ENCODE measurements around the gene APOL4. TPM values are rescaled to one million over a fixed set of nuclear protein-coding genes. Genes with fewer than 3 reads are reported as not detected.
A peak's percentile ranks its signal among the peaks of the same experiment; 100 is the strongest.

Gene APOL4
- total RNA-seq, 2 experiments from 2014 or later, result not detected

DNA sequence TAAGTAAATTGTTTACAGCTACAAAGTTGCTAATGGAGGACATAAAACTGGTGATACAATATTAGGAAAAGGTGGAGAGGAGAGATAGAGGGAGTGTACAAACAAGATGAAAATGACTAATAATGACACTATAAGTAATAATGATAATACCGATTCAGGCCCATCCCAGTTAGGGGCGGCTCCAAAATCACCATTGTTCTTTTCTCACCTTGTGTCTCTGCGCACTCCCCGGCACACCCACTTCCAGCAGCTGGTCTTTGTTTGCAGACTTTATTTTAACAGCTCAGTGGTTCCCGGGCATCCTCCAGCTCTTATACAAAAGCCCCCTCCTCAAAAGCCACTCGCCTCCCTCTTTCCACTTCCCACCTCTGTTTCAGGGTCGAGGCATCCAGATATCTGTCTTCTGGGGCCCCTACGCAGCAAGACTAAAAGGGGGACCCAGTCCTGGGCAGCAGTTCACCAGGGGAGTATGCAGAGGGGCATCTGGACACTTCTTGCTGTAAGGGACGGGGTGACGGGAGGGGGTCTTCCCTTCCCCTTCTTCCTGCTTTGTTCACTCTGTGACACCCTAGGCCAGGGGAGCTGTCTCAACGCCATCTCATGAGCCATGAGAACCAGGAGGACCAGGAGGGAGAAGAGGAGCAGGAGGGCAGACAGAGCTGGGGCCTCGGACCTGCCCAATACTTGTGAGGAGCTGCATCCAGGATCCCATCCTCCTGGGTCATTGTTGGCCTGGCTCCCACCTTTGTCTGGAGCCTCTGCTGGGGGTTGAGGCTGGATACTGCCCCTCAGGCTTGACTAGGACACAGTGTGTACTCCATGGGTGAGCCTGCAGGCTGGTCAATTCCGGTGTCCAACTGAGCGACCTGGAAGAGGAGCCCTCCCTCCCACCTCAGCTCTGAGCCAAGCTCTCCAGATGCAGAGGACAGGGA is 35.0 kb upstream of the APOL4 start:
- Mint-ChIP-seq H3K9me3 (no peaks in the 10 kb centered on the region), H3K27ac (peak overlapping the region; percentile 90), H3K4me1 (ENCODE audit: low read depth) (peaks cover 55% of the 10 kb centered on the region), H3K36me3 (ENCODE audit: low read depth) (peaks cover 70% of the 10 kb centered on the region), H3K4me3 (peak overlapping the region; percentile 67), H3K27me3 (no peaks in the 10 kb centered on the region)
- Histone ChIP-seq H3K4me1 (ENCODE audit: insufficient read depth, low read length) (peaks cover 52% of the 10 kb centered on the region), H3K27me3 (ENCODE audit: control insufficient read depth in 1 of 2, insufficient read depth in 2 of 2, low read length in 2 of 2) (no peaks in the 10 kb centered on the region), H3K4me3 (ENCODE audit: low read length) (peak overlapping the region; percentile 89), H3K9me3 (ENCODE audit: control insufficient read depth in 1 of 2, insufficient read depth in 1 of 2, low read length in 2 of 2) (no peaks in the 10 kb centered on the region), H3K36me3 (ENCODE audit: insufficient read depth, low read length) (peaks cover 47% of the 10 kb centered on the region), H3K27ac (ENCODE audit: low read depth in 1 of 2, low read length in 2 of 2) (peak overlapping the region in 1 of 2 donors; percentile 2)
- intact Hi-C loops (cut with DNase I, micrococcal nuclease), result loop anchor here in 1 of 2 experiments (5.0 kb wide), 1 partner anchor 41 kb away; no protein-coding TSS in a partner anchor
- ATAC-seq (ENCODE audit: poor library complexity) (no peak), DNase-seq (peak in 1 of 14 experiments; percentile 12)
- no peak for TF ChIP-seq CTCF (IDR thresholded peaks at IDR 0.05)
- POLR2A ChIA-PET, result no interaction called here
- CTCF ChIA-PET, result interaction anchor here (0.7 to 0.9 kb wide), 2 partner anchors 16 to 250 kb away, joined by 3 read pairs; partner anchors contain the start of gene APOL1

DNA sequence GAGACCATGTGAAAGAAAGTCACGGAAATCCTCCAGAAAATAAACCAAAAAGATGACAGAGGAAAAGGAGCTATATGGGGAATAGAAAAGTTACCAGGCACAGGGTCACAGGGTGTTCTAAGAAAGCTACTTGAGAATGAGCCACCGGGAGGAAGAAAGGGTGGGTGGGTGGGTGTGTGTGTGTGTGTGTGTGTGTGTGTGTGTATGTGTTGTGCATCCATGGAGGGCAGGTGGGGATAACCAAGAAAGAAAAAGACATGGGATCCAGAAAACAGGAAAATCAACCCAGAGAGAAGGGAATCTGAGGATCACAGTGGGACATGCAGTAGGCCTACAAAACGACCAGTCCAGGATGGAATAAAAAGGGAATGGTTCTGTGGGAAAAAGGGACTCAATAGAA is 34.0 kb upstream of the APOL4 start:
- H3K27ac Mint-ChIP-seq, result peak overlapping the region; percentile 3
- Histone ChIP-seq H3K9me3 (ENCODE audit: control insufficient read depth in 1 of 2, insufficient read depth in 1 of 2, low read length in 2 of 2) (no peaks in the 10 kb centered on the region), H3K27me3 (ENCODE audit: control insufficient read depth in 1 of 2, insufficient read depth in 2 of 2, low read length in 2 of 2) (no peaks in the 10 kb centered on the region), H3K4me1 (ENCODE audit: insufficient read depth, low read length) (peaks cover 52% of the 10 kb centered on the region), H3K36me3 (ENCODE audit: insufficient read depth, low read length) (peaks cover 57% of the 10 kb centered on the region), H3K27ac (ENCODE audit: low read depth in 1 of 2, low read length in 2 of 2) (no peak overlapping the region), H3K4me3 (ENCODE audit: low read length) (no peak overlapping the region)
- H3K4me3 Mint-ChIP-seq, result peak overlapping the region; percentile 67
- ChIA-PET CTCF (interaction anchor here (0.7 to 0.9 kb wide), 2 partner anchors 17 to 251 kb away, joined by 3 read pairs; partner anchors contain the start of gene APOL1), POLR2A (no interaction called here)
- no peak for ATAC-seq (ENCODE audit: poor library complexity)
- no peaks in the 10 kb centered on the region for H3K27me3 Mint-ChIP-seq
- TF ChIP-seq CTCF (IDR thresholded peaks at IDR 0.05), result no peak
- no peaks in the 10 kb centered on the region for H3K9me3 Mint-ChIP-seq
- intact Hi-C loops (cut with DNase I, micrococcal nuclease), result loop anchor here in 1 of 2 experiments (5.0 kb wide), 1 partner anchor 42 kb away; no protein-coding TSS in a partner anchor
- no peak for DNase-seq
- H3K4me1 Mint-ChIP-seq (ENCODE audit: low read depth), result peaks cover 55% of the 10 kb centered on the region
- H3K36me3 Mint-ChIP-seq (ENCODE audit: low read depth), result peaks cover 81% of the 10 kb centered on the region

DNA sequence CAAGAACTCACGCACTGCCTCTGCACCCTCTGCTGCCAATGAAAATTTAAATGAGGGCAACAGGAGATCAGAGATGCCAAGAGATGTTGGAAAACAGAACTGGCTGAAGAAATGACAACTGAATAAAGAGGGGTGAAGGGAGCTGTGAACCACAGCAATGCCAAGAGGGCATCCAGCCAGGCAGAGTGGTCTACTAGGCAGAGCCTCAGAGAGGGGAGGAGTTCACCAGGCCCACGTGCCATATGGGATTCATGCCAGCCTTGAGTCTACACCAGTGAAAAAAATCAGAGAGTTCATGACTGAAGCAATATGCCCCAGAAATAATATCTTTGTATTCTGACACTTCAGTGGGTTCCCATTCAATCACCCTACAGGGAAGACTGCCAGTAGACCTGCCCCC is 33.3 kb upstream of the APOL4 start:
- peaks cover 87% of the 10 kb centered on the region for H3K36me3 Mint-ChIP-seq (ENCODE audit: low read depth)
- Histone ChIP-seq H3K27ac (ENCODE audit: low read depth in 1 of 2, low read length in 2 of 2) (no peak overlapping the region), H3K27me3 (ENCODE audit: control insufficient read depth in 1 of 2, insufficient read depth in 2 of 2, low read length in 2 of 2) (no peaks in the 10 kb centered on the region), H3K9me3 (ENCODE audit: control insufficient read depth in 1 of 2, insufficient read depth in 1 of 2, low read length in 2 of 2) (no peaks in the 10 kb centered on the region), H3K4me1 (ENCODE audit: insufficient read depth, low read length) (peaks cover 50% of the 10 kb centered on the region), H3K36me3 (ENCODE audit: insufficient read depth, low read length) (peaks cover 64% of the 10 kb centered on the region), H3K4me3 (ENCODE audit: low read length) (no peak overlapping the region)
- ATAC-seq (ENCODE audit: poor library complexity) (no peak), DNase-seq (no peak)
- POLR2A ChIA-PET, result no interaction called here
- H3K27ac Mint-ChIP-seq, result no peak overlapping the region
- CTCF ChIA-PET, result no interaction called here
- H3K9me3 Mint-ChIP-seq, result no peaks in the 10 kb centered on the region
- H3K27me3 Mint-ChIP-seq, result no peaks in the 10 kb centered on the region
- peak overlapping the region; percentile 47 for H3K4me3 Mint-ChIP-seq
- no peak for TF ChIP-seq CTCF (IDR thresholded peaks at IDR 0.05)
- intact Hi-C loops (cut with DNase I, micrococcal nuclease), result loop anchor here in 1 of 2 experiments (5.0 kb wide), 1 partner anchor 42 kb away; no protein-coding TSS in a partner anchor
- H3K4me1 Mint-ChIP-seq (ENCODE audit: low read depth), result peaks cover 53% of the 10 kb centered on the region
